ENCODE measurements around the gene RPRD2. TPM values are rescaled to one million over a fixed set of nuclear protein-coding genes. Genes with fewer than 3 reads are reported as not detected.

The RPRD2 gene
- total RNA-seq, 1 experiment from 2014 or later: 23.0 TPM

DNA sequence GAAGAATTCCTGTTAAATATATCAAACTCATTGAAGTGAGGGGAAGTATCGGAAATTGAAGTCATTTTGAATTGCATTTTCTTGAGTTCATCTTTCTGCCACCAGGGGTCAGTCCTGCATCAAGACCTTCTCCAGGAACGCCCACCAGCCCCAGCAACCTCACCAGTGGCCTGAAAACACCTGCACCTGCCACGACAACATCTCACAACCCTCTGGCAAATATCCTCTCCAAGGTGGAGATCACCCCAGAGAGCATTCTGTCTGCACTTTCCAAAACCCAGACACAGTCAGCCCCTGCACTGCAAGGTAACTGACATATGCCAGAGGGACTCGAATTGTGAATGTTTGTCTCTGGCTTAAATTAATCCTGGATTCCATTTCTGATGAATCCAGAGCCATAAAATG is 100.5 kb downstream of the RPRD2 start:
- peak; percentile 59 for DNase-seq (ENCODE audit: extremely low read depth, low read depth)

DNA sequence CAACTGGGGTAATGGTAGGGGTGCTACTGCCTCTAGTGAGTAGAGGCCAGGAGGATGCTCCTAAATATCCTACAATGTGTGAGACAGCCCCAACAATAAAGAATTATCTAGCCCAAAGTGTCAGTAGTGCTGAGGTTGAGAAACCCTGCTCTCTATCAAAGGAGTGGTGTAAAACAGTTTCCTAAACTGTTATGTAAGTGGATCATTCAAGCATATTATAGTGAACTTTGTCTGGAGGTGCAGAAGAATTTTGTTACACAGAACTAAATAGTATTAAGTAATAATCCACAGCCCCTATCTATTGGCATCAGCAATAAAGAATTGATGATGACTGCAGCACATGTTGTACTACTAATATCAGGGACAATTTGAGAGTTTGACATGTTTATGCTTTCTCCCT is 103.0 kb downstream of the RPRD2 start:
- DNase-seq (ENCODE audit: extremely low read depth, low read depth): no peak

DNA sequence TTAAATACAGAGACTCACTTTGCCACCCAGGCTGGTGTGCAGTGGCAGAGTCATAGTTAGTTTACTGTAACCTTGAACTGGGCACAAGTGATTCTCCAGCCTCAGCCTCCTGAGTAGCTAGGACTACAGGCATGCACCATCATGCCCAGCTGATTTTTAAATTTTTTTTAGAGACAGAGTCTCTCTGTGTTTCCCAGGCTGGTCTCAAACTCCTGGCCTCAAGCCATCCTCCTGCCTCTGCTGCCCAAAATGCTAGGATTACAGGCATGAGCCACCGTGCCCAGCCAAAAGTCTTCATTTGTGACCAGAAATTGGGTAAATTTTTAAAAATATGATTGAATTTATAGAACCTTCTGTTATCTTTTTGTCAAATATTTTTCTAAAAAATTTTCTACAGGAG is 105.3 kb downstream of the RPRD2 start:
- DNase-seq (ENCODE audit: extremely low read depth, low read depth): no peak

DNA sequence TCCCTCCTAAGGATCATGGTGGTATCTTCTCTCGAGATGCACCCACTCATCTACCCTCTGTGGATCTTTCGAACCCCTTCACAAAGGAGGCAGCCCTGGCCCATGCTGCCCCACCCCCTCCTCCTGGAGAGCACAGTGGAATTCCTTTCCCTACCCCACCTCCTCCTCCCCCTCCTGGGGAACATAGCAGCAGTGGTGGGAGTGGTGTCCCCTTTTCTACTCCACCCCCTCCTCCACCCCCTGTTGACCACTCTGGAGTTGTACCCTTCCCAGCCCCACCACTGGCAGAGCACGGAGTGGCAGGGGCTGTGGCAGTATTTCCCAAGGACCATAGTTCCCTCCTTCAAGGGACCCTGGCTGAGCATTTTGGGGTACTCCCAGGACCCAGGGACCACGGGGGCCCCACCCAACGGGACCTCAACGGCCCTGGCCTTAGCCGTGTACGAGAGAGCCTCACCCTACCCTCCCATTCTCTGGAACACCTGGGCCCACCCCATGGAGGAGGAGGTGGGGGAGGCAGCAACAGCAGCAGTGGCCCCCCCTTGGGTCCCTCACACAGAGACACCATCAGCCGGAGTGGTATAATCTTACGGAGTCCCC is 108.8 kb downstream of the RPRD2 start:
- DNase-seq (ENCODE audit: extremely low read depth, low read depth): no peak

DNA sequence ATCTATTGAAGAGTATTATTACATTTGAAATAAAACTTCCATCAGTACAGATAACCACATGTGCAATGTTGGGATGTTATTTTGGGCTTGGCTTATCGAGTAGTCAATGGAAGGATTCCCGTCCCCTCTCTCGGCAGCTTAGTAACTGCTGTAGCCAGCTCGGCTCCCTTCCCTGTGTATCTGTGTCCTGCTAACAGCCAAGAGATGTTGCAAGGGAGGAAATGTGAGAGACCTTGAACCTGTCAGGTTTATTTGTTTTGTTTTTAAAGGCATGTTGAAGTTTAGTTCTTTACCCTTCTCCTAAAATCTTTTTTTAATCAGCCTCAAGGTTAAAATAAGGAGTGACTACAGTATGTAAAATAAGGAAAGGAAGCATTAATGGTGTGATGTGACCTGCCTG is 109.7 kb downstream of the RPRD2 start:
- no peak for DNase-seq (ENCODE audit: extremely low read depth, low read depth)

DNA sequence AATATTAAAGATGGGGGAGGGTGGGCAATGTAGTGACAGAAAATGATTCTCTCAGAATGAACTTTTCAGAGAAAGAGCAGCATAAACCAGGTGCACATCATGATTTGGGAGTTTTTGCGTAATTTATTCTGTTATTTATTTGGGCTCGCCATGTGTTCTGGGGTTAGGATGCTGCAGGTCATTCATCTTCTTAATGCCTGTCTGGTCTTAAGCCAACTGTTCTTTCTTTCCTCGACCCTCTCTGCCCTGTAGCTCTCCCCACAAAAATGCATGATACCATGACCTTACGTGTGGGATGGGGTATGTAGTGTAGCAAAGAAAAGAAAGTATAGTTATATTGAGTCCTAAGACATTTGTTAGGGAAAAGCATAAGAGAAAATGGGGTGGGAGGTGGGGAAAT is 110.9 kb downstream of the RPRD2 start:
- no peak for DNase-seq (ENCODE audit: extremely low read depth, low read depth)

DNA sequence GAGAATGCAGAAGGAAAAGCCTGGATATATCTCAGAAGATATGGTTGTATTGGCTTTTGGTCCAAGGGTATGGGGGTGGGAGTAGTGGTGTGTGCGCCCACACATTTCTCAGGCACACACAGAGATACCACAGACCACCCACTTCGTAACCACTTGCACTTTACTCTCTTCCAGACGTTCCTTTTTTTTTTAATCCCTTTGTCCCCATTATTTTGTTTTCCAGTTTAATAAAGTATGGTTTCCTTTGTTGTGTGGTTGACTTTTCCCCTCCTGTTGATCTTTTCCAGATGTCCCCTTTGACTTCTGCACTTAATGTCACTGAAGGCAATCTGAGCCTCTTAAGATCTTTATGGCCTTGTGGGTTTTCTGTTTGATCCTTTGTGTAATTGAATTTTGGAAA is 112.8 kb downstream of the RPRD2 start:
- DNase-seq (ENCODE audit: extremely low read depth, low read depth): no peak

DNA sequence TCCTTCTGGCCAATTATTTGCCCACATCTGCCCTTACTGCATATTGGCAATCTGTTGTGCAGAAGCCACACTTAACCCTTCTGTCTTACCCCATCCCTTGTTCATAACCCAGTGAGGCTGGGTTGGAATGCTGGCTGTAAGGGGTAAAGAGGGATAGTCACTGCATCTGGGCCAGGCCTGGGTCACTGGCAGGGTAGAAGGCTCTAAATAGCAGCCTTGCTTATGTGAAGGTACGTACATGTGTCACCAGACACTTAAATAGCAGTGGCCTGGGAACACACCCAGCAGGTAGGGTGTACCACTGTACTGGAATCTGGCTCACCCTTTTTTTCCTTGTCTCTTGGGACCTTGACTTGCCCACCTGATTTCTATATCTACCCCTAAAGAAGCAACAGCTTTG is 113.4 kb downstream of the RPRD2 start:
- DNase-seq (ENCODE audit: extremely low read depth, low read depth): no peak

DNA sequence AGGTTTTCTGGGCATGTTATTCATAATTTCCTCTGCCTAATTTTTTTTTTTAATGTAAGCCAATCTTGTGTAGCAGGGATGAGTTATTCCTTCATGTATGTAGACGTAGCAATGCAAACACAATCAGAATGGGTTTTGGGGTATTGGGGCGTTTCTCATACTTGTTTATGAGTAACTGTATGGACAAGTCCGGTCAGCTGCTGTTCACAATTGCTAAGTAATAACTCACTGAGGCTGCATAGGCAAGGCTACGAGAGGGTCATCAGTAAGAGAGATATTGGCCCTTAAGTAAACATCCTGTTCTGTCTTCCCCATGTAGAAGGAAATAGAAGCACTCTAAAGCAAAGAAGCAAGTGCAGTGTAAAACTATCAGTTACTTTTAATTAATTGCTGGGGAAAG is 113.8 kb downstream of the RPRD2 start:
- no peak for DNase-seq (ENCODE audit: extremely low read depth, low read depth)

DNA sequence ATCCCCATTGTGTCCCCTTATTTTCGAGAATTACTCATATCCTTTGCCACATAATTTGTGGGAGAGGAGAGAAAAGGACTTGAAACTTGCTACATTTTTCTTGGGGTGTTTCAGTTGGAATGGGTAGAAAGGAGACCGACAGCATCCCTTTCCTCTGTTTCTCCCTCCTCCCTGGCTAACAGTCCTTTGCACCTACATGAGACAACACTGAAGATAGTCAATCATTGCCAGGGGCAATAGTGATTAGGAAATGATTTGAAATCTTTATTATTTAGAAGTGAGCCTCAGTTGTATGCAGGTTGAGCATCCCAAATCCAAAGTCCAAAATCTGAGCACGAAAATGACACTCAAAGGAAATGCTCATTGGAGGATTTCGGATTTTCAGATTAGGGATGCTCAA is 115.4 kb downstream of the RPRD2 start:
- DNase-seq (ENCODE audit: extremely low read depth, low read depth): no peak

DNA sequence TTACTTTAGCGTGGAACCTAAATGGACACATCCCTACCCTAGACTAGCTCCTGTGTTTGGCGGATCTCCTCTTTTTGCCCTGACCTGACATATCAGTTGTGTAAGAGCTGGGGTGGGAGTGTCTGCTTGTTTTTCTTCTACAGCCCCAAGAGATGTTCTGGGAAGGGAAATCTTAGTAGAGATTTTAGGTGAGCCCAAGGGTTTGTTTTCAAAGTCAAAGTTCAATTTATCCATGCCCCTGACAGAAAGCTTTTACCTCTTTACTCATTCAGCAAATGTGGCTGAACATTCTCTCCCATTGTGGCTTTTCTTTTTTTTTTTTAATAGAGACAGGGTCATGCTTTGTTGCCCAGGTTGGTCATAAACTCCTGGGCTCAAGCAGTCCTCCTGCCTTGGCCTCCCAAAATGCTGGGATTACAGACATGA is 116.0 kb downstream of the RPRD2 start:
- no peak for DNase-seq (ENCODE audit: extremely low read depth, low read depth)

DNA sequence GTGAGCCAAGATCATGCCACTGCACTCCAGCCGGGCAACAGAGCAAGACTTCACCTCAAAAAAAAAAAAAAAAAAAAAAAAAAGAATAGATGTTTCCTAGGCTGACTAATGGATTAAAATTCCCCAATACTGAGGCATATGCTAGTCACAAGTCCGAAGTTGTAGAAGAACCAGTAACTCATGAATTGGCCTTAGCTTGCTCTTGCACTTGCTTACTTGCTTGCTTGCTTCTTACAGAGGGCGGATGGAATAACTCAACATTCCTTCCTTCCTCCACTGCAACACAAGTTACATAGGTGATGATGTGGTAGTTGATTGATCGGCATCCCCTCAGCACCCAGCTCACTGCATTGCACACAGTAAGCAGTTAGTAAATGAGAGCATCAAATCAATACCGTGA is 120.5 kb downstream of the RPRD2 start:
- DNase-seq (ENCODE audit: extremely low read depth, low read depth): no peak

DNA sequence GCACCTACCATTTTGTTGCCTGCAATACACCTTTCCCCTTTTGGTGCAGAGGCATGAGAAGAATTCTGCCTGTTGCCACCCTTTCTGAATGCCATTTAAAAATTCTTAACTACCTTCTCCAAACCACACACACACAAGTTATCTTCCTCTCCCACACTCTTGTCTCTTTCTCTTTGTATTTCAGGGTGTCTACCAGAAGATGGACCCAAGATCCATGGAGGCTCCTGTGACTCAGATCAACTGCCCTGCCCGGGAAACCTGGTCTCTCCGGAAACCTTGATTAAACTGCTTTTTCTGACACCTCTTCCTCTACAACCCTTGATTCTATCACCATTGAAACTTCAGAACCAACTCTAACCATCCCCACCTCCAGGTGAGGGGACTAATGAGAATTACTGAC is 120.9 kb downstream of the RPRD2 start:
- peak; percentile 33 for DNase-seq (ENCODE audit: extremely low read depth, low read depth)

DNA sequence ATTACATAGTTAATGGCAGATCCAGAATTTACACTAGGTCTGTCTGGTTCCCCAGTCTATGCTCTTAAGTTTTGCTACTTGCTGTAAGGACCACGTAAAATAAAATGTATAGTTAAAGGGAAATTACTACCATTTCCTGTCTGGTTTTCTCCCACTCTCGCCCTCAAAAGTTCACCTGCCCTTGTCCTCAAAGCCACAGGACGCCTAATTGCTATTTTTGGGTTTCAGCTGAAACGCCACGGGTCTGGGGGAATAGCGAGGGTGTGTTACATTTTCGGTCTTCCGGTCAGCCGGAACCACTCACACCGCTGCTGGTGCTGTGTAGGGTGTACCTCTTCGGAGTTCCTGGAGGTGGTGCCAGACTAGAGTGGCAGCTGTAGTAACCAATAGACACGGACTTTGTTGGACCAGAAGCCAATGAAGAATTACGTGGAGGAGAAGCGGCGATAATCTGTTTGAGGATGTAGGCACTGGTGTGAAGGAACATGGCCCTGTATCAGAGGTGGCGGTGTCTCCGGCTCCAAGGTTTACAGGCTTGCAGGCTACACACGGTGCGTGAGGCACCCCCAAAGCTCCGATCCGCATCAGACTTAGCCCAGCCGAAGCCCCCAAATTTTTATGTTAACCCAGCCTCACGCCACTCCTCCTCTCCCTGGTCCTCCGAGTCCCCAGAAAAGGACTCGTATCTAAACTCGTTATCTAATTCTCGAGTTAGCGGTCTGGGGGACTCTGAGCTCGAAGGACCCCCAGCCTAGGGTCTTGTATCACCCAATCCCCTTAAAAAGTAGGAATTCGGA is 123.2 kb downstream of the RPRD2 start, which contains the start of gene TARS2:
TARS2 (plus strand) TSS at position 454 of the 797 bp plus-strand sequence; CDS start at position 486, 32 bp downstream.
- peak; percentile 100 for DNase-seq (ENCODE audit: extremely low read depth, low read depth)

DNA sequence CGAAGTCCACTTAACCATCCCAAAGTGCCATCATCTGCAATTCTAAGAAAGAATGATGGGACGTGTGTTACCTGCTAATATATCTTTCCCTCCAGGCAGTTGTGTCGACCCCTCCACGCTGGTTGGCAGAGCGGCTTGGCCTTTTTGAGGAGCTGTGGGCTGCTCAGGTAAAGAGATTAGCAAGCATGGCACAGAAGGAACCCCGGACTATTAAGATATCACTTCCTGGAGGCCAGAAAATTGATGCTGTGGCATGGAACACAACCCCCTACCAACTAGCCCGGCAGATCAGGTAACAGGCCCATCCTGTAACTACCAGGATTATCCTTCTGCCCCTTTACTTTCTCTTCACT is 123.8 kb downstream of the RPRD2 start:
- no peak for DNase-seq (ENCODE audit: extremely low read depth, low read depth)

DNA sequence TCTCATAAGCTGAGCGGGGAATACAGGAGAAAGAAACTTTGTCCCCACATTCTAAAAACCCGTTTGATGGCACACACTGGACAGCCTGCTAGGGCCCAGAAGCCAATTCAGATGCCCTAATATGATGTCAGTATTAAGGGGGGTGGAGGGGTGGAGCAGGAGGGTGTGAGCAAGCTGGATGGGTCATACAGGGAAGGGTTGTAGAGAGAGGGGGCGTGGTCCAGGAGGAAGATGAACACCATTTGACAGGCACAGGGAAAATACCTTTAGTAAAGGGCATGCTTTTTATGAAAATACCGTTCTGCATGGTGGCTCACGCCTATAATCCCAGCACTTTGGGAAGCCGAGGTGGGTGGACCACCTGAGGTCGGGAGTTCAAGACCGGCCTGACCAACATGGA is 129.2 kb downstream of the RPRD2 start:
- no peak for DNase-seq (ENCODE audit: extremely low read depth, low read depth)

DNA sequence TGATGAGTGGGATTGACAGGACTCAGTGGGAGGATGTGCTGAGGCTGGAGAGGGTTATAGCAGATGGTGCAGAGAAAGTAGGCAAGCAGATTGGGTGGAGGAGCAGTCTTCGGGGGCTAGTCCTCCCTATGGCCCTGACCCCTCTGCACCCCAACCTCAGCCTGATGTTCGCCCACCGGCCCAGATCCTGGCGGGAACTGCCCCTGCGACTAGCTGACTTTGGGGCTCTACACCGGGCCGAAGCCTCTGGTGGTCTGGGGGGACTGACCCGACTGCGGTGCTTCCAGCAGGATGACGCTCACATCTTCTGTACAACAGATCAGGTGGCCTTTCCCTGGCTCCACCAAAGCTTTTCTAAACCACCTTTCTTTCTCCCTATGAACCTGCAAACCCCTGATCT is 134.4 kb downstream of the RPRD2 start:
- no peak for DNase-seq (ENCODE audit: extremely low read depth, low read depth)

DNA sequence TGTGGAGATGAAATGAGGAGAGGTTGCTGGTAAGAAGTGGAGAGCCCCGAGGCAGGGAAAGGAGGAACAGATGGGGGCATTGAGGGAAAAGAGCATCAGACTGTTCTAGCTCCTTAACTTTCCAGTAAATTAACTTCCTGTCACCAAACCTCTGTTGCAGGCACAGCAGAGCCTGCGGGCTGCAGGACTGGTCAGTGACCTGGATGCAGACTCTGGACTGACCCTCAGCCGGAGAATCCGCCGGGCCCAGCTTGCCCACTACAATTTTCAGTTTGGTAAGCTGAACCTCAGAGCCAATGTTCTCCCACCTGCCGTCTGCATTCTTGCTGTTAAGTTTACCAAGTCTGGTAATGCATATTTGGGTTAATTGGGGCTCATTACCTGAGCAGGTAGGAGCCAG is 141.5 kb downstream of the RPRD2 start:
- no peak for DNase-seq (ENCODE audit: extremely low read depth, low read depth)

DNA sequence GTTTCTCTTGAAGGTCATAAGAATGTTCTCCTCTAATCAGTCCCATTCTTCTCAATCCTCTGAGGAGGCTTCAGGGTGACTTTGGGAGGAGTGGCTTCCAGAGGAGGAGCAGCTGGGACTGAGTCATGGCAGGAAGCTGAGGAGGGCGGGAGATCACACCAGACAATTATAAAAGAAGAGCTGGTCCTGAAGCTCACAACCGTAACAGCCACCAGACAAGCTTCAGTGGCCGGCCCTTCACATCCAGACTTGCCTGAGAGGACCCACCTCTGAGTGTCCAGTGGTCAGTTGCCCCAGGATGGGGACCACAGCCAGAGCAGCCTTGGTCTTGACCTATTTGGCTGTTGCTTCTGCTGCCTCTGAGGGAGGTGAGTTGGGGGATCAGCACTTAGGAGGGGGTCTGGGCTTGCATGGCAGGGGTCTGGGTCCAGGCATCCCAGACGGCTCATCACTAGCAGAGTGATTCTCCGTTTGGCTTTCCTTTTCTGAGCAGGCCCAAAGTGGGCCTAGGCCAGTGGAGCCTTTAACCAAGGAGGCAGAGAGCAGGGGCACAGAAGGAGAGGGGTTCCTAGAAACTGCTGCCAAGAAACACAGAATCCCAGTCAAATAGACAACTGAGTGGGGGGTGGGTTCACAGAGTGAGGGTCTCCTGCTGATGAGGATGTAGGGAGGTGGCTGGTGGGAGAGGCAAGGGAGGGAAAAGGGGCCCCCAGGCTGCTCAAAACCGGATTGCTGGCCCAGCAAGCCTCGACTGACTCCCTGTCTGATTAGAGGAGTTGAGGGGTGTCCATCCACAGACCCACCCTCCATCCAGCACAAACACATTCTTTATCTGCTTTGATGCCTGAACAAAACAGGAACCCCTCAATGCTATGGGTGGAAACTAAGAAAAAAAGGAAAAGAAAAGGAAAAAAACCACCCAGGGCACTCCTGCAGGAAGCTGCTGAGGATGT is 144.2 kb downstream of the RPRD2 start, which contains the start of gene ECM1:
ECM1 (plus strand) TSS at position 198 of the 953 bp plus-strand sequence; CDS start at position 299, 101 bp downstream.
- DNase-seq (ENCODE audit: extremely low read depth, low read depth): peak; percentile 69

DNA sequence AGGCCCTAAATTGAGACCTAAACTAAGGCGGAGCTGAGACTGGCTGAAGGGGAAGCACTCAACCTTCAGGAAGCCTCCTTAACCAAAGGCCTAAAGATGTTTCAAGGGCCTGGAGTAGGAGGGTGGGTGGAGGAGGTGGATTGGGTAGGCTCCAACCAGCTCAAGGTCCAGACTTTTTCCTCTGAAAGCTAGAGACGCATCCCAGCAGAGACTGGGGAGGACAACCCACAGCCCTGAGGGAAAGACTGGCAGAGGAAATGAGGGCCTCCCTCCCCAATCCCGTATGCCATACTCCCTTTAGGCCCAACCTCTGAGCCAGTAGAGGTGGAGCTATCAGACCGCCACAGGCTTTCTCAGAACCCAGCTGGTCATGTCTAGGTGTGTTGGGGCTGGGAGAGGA is 145.0 kb downstream of the RPRD2 start:
- no peak for DNase-seq (ENCODE audit: extremely low read depth, low read depth)

DNA sequence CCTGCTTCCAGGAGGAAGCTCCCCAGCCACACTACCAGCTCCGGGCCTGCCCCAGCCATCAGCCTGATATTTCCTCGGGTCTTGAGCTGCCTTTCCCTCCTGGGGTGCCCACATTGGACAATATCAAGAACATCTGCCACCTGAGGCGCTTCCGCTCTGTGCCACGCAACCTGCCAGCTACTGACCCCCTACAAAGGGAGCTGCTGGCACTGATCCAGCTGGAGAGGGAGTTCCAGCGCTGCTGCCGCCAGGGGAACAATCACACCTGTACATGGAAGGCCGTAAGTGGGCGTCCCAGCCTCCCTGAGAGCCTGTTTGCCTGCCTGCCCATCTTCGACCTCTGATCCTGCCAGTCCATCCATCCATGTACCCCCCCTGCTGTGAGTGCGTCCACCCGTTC is 147.6 kb downstream of the RPRD2 start:
- DNase-seq (ENCODE audit: extremely low read depth, low read depth): no peak
